ENCODE data around the gene F2R. TPM values are rescaled to one million over a fixed set of nuclear protein-coding genes. Genes with fewer than 3 reads are reported as not detected.
"Not testable (repeated sequence)": the region's sequence is repeated elsewhere in the genome, so short reads cannot be mapped to it uniquely, and the experiment has no call there.

The F2R gene
- total RNA-seq, 1 experiment from 2014 or later = 137 TPM

GRCh38 chr5:76755779-76756637, 40.1 kb downstream of the F2R start:
- DNase-seq (ENCODE audit: low read depth) = no peak

- no peak for DNase-seq (ENCODE audit: low read depth)
Observed at GRCh38 chr5:76757049-76757448, 41.1 kb downstream of the F2R start.

GRCh38 chr5:76761118-76761517, 45.2 kb downstream of the F2R start:
- not testable (repeated sequence) for DNase-seq (ENCODE audit: low read depth)

GRCh38 chr5:76762484-76762883, 46.6 kb downstream of the F2R start:
- no peak for DNase-seq (ENCODE audit: low read depth)

- DNase-seq (ENCODE audit: low read depth) = no peak
Observed at GRCh38 chr5:76763136-76763535, 47.2 kb downstream of the F2R start.

- no peak for DNase-seq (ENCODE audit: low read depth)
Observed at GRCh38 chr5:76764374-76764773, 48.4 kb downstream of the F2R start.

DNA sequence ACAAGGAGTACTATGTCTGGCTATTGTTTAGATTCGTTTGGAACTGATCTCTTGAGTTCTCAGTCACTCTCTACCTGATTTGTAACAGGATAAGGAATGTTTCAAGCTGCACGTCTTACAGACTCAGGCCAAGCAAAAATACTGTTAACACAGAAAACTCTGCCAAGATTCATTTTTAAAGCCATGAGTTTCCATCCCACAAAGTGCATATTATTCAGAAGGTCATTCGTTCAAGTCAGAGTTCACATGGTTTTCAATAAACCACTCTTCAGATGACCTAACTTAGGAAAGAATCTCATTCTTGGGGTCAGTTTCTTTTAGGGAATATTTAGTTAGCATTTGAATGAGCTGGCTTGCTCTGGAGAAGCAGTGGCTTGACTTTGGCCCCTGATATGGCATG, 49.3 kb downstream of the F2R start:
- peak; percentile 41 for DNase-seq (ENCODE audit: low read depth)

- peak; percentile 48 for DNase-seq (ENCODE audit: low read depth)
Observed at GRCh38 chr5:76766746-76767145, 50.8 kb downstream of the F2R start.

DNA sequence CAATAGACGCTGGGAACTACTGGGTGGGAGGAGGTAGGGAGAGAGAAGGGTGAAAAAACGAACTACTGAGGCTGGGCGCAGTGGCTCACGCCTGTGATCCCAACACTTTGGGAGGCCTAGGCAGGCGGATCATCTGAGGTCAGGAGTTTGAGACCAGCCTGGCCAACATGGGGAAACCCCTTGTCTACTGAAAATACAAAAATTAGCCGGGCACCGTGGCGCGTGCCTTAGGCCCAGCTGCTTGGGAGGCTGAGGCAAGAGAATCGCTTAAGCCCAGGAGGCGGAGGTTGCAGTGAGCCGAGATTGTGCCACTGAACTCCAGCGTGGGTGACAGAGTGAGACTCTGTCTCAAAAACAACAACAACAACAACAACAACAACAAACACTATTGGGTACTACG, 55.1 kb downstream of the F2R start:
- not testable (repeated sequence) for DNase-seq (ENCODE audit: low read depth)

GRCh38 chr5:76771705-76772405, 55.9 kb downstream of the F2R start:
- DNase-seq (ENCODE audit: low read depth) = no peak

GRCh38 chr5:76775921-76776320, 60.0 kb downstream of the F2R start:
- DNase-seq (ENCODE audit: low read depth) = no peak

DNA sequence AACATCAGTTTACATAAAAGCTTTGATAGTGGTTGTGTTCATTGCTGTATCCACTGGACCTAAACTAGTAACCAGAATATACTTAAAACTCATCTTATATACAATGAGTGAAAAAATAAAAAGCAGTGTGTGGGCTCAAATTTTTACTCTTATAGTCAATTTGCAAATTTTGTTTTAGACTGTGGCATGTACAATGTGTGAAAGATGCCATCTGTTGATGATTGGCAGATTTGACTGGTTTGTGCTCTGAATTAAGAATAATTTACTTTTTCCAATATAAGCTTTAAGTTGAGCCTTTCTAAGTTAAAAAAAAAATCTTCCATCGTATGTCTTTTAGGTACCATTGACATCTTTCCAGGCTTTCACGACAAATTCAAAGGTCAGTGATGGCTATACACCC, 60.5 kb downstream of the F2R start:
- DNase-seq (ENCODE audit: low read depth) = no peak

GRCh38 chr5:76780616-76781015, 64.7 kb downstream of the F2R start:
- DNase-seq (ENCODE audit: low read depth) = not testable (repeated sequence)

- DNase-seq (ENCODE audit: low read depth) = peak; percentile 44
Observed at GRCh38 chr5:76781775-76782174, 65.8 kb downstream of the F2R start.

- DNase-seq (ENCODE audit: low read depth) = peak; percentile 52
Observed at GRCh38 chr5:76782444-76782843, 66.5 kb downstream of the F2R start.

Other genes starting within 250 kb of the F2R start
- 18.7 and 24.2 TPM in 2 replicates for gene F2RL2, start 92.7 kb upstream of the F2R start, total RNA-seq (2014; rRNA removed; shearing (Covaris generic))
- gene F2RL1, start 102.9 kb downstream of the F2R start, total RNA-seq (2014; rRNA removed; shearing (Covaris generic)) = 6.8 and 8.6 TPM in 2 replicates
- 0.48 TPM in 1 of 2 replicates, not detected in the other for gene S100Z, start 133.9 kb downstream of the F2R start, total RNA-seq (2014; rRNA removed; shearing (Covaris generic))
- 0.29 and 0.60 TPM in 2 replicates for gene CRHBP, start 236.9 kb downstream of the F2R start, total RNA-seq (2014; rRNA removed; shearing (Covaris generic))

All from RPMI7951 (cell line).